Endothelial cell of umbilical vein (primary cell): ENCODE results near the gene GIMAP1. TPM values are rescaled to one million over a fixed set of nuclear protein-coding genes. Genes with fewer than 3 reads are reported as not detected.

Experiments
- BruUV-seq: library from RNA; stranded (reverse); fragments of 400-500 nt; replicated peaks from 2 replicates; lab custom pipeline; 2021; lab: Mats Ljungman, UMichigan
- CTCF ChIA-PET: fragments of 300-600, 350-600 bp; sonication (Branson Sonifier 250); formaldehyde crosslinking; loops from one replicate; lab custom pipeline; 2021; ENCODE audit warnings: antibody characterized with exemption, inconsistent platforms; lab: Charles Lee
- POLR2A ChIA-PET: fragments of 300-600, 350-600 bp; sonication (Branson Sonifier 250); formaldehyde crosslinking; loops from one replicate; lab custom pipeline; 2021; ENCODE audit warnings: antibody characterized with exemption, inconsistent platforms; lab: Charles Lee
- DNase-seq: peaks from one replicate; pipeline ENCODE4 v3.0.0-alpha.2; 2011; ENCODE audit warnings: low read depth, low spot score
- FAIRE-seq: peaks from 2 replicates; lab custom pipeline; 2011; peaks lifted over from hg19 to GRCh38; lab: Jason Lieb, UNC
- H2AFZ ChIP-seq: 2 replicates; pipeline ENCODE4 v1.6.0; 2012; ENCODE audit warnings: low read depth, low read length, control low read depth, inconsistent platforms
- H3K27ac ChIP-seq: 2 replicates; pipeline ENCODE4 v1.5.1; 2011; ENCODE audit warnings: low read depth, mild to moderate bottlenecking, control low read depth, low read length, moderate library complexity; ENCODE audit not compliant: insufficient read depth
- H3K27me3 ChIP-seq, 2 experiments: 2 replicates each; pipeline versions ENCODE4 v1.6.0 to v1.6.1; 2011; ENCODE audit warnings: low read length in 2 of 2, mixed read lengths in 1 of 2; ENCODE audit not compliant: control insufficient read depth in 2 of 2, insufficient read depth in 2 of 2
- H3K36me3 ChIP-seq, 2 experiments: 2 replicates in 1 of 2; 3 replicates in 1 of 2; pipeline ENCODE4 v1.5.1; 2011; ENCODE audit warnings: low read length in 2 of 2, mild to moderate bottlenecking in 1 of 2, moderate library complexity in 1 of 2; ENCODE audit not compliant: control insufficient read depth in 2 of 2, insufficient read depth in 2 of 2; ENCODE audit errors: extremely low read depth in 1 of 2
- H3K4me1 ChIP-seq: 3 replicates; pipeline ENCODE4 v1.5.1; 2011; ENCODE audit warnings: mild to moderate bottlenecking, low read length; ENCODE audit not compliant: control insufficient read depth, insufficient read depth; ENCODE audit errors: extremely low read depth
- H3K4me2 ChIP-seq: 2 replicates; pipeline ENCODE4 v1.6.1; 2011; ENCODE audit warnings: low read length, control low read depth, mixed read lengths; ENCODE audit not compliant: insufficient read depth
- H3K4me3 ChIP-seq, 3 experiments: fragments of 200-600 bp in 1 of 3; sonication (generic), shearing (Covaris generic) in 1 of 3; replicated peaks in 1 of 3; 2 replicates each; pipeline ENCODE4 v1.5.1; 2011 to 2016; ENCODE audit warnings: control low read depth in 3 of 3, low read length in 3 of 3, mild to moderate bottlenecking in 2 of 3, inconsistent platforms in 1 of 3, low read depth in 1 of 3, moderate library complexity in 1 of 3; ENCODE audit not compliant: insufficient read depth in 1 of 3
- H3K79me2 ChIP-seq: 2 replicates; pipeline ENCODE4 v1.6.0; 2012; ENCODE audit warnings: low read length, inconsistent platforms; ENCODE audit not compliant: control insufficient read depth, insufficient read depth
- H3K9ac ChIP-seq: replicated peaks from 2 replicates; pipeline ENCODE3; 2011; ENCODE audit warnings: low read length, control low read depth; ENCODE audit not compliant: insufficient read depth; ENCODE audit errors: extremely low read depth
- H3K9me1 ChIP-seq: replicated peaks from 3 replicates; pipeline ENCODE4 v1.6.0; 2011; ENCODE audit warnings: mild to moderate bottlenecking, low read length; ENCODE audit not compliant: control insufficient read depth, insufficient read depth; ENCODE audit errors: extremely low read depth
- H3K9me3 ChIP-seq: replicated peaks from 2 replicates; pipeline ENCODE4 v1.5.1; 2012; ENCODE audit warnings: low read length, inconsistent platforms; ENCODE audit not compliant: control insufficient read depth, insufficient read depth
- H4K20me1 ChIP-seq: replicated peaks from 2 replicates; pipeline ENCODE3; 2011; ENCODE audit warnings: mild to moderate bottlenecking, low read length; ENCODE audit not compliant: control insufficient read depth, insufficient read depth; ENCODE audit errors: extremely low read depth
- CTCF ChIP-seq, 2 donors: IDR thresholded peaks; 1 replicate in 1 of 2; 2 replicates in 1 of 2; pipeline ENCODE4 v1.5.1; 2011; ENCODE audit warnings: low read length in 2 of 2, mild to moderate bottlenecking in 2 of 2, moderate library complexity in 2 of 2, control low read depth in 1 of 2, inconsistent platforms in 1 of 2, low read depth in 1 of 2; ENCODE audit not compliant: insufficient read depth in 1 of 2; ENCODE audit errors: extremely low read depth in 1 of 2
- EZH2 ChIP-seq: IDR thresholded peaks from 2 replicates; pipeline ENCODE4 v1.6.1; 2012; ENCODE audit warnings: borderline replicate concordance, low read depth, mild to moderate bottlenecking, moderate library complexity, low read length, inconsistent platforms; ENCODE audit not compliant: severe bottlenecking
- FOS ChIP-seq: IDR thresholded peaks from 2 replicates; pipeline ENCODE4 v1.6.1; 2011; ENCODE audit warnings: mild to moderate bottlenecking, low read length, moderate library complexity, borderline replicate concordance; ENCODE audit not compliant: insufficient read depth
- GATA2 ChIP-seq: IDR thresholded peaks from 2 replicates; pipeline ENCODE4 v1.7.0; 2011; ENCODE audit warnings: low read depth, mild to moderate bottlenecking, moderate library complexity, mixed read lengths, low read length; ENCODE audit not compliant: insufficient read length, insufficient read depth
- JUN ChIP-seq: IDR thresholded peaks from 2 replicates; pipeline ENCODE4 v1.6.1; 2011; ENCODE audit warnings: borderline replicate concordance, low read depth; ENCODE audit not compliant: insufficient read length, insufficient read depth
- MAX ChIP-seq: IDR thresholded peaks from 2 replicates; pipeline ENCODE4 v1.6.1; 2011; ENCODE audit not compliant: insufficient read depth, insufficient read length
- MYC ChIP-seq: IDR thresholded peaks from one replicate; pipeline ENCODE4 v1.6.1; 2011; ENCODE audit warnings: mild to moderate bottlenecking, low read depth, low read length
- POLR2A ChIP-seq: IDR thresholded peaks from 2 replicates; pipeline ENCODE4 v1.6.1; 2012; ENCODE audit warnings: low read depth, mild to moderate bottlenecking, control low read depth, low read length
- POLR2AphosphoS5 ChIP-seq: IDR thresholded peaks from 2 replicates; pipeline ENCODE4 v1.6.1; 2012; ENCODE audit warnings: low read depth, mild to moderate bottlenecking, control low read depth, low read length, moderate library complexity; ENCODE audit not compliant: insufficient read depth
- dilution Hi-C: fragments of 300-500 bp; cut with MboI; formaldehyde crosslinking; loops from one replicate; pipeline ENCODE4 v1.15.0; 2019; ENCODE audit warnings: low sequenced_read_pairs; ENCODE audit not compliant: extremely low pct_ligation_motif_present
- intact Hi-C: fragments of 100-400 bp; cut with micrococcal nuclease; formaldehyde crosslinking; loops from one replicate; pipeline ENCODE4 v1.10.0; 2022
- polyA plus RNA-seq, 4 experiments: library from polyadenylated mRNA; depleted of rRNA in 3 of 4; stranded (reverse) in 3 of 4; unstranded in 1 of 4; fragments of >200 nt; gene quantifications; 2 replicates each; pipeline versions ENCODE4 v1.2.1 to v1.2.3, GENCODE V29; 2011 to 2012; ENCODE audit warnings: missing spikeins in 1 of 4
- total RNA-seq: library from RNA; stranded (reverse); gene quantifications from 2 replicates; pipeline ENCODE4 v1.2.3, GENCODE V29; 2021

The GIMAP1 gene
- total and polyA plus RNA-seq, 2 donors (not counting 3 experiments of a cell fraction or from before 2014, with no cell fraction given) = 10.0 to 11.9 TPM

GRCh38 chr7:150722431-150722931, 6.1 kb downstream of the GIMAP1 start:
- Histone ChIP-seq H2AFZ (no peak overlapping the region), H3K4me3 (no peak overlapping the region), H3K79me2 (peaks cover 8% of the 10 kb centered on the region), H3K36me3 (peaks cover 8 to 25% of the 10 kb centered on the region in 2 experiments), H3K4me2 (no peak overlapping the region), H3K27ac (no peak overlapping the region), H3K27me3 (no peaks in the 10 kb centered on the region), H3K4me1 (peaks cover 9% of the 10 kb centered on the region), H3K9me1 (no peaks in the 10 kb centered on the region), H3K9me3 (no peaks in the 10 kb centered on the region), H4K20me1 (no peaks in the 10 kb centered on the region), H3K9ac (no peak overlapping the region)
- DNase-seq (peak; percentile 72), FAIRE-seq (peak; percentile 4)
- POLR2A ChIA-PET = no interaction called here
- CTCF ChIA-PET = interaction anchor here (0.7 to 2.6 kb wide), 7 partner anchors 10 to 275 kb away, joined by 3 to 20 read pairs (median 3); no protein-coding TSS in a partner anchor
- dilution Hi-C loops (no loop called here), intact Hi-C loops (no loop called here)
- no TSS peak for BruUV-seq
- TF ChIP-seq MYC = no peak
- no peak for TF ChIP-seq JUN
- TF ChIP-seq POLR2A = peak; percentile 39
- no peak for TF ChIP-seq EZH2
- no peak for TF ChIP-seq CTCF (IDR thresholded peaks at IDR 0.05; ENCODE audit: extremely low read depth in 1 of 2, insufficient read depth in 1 of 2, low read depth in 1 of 2, low read length in 2 of 2)

- peaks cover 8 to 25% of the 10 kb centered on the region in 2 experiments for H3K36me3 ChIP-seq
- ChIA-PET CTCF (interaction anchor here (0.7 to 2.6 kb wide), 8 partner anchors 9 to 276 kb away, joined by 3 to 20 read pairs (median 3); no protein-coding TSS in a partner anchor), POLR2A (no interaction called here)
- DNase-seq = no peak
- H3K4me3 ChIP-seq = no peak overlapping the region
- no peak for FAIRE-seq
- H3K4me2 ChIP-seq = no peak overlapping the region
- BruUV-seq = no TSS peak
- TF ChIP-seq MAX (no peak), FOS (no peak), GATA2 (no peak), CTCF (IDR thresholded peaks at IDR 0.05; ENCODE audit: extremely low read depth in 1 of 2, insufficient read depth in 1 of 2, low read depth in 1 of 2, low read length in 2 of 2) (no peak), EZH2 (no peak), JUN (no peak), POLR2A (no peak), MYC (no peak), POLR2AphosphoS5 (no peak)
- no peaks in the 10 kb centered on the region for H4K20me1 ChIP-seq
- H3K27me3 ChIP-seq = no peaks in the 10 kb centered on the region
- dilution Hi-C loops (no loop called here), intact Hi-C loops (no loop called here)
- H3K27ac ChIP-seq = no peak overlapping the region
- peaks cover under 1% of the 10 kb centered on the region for H3K79me2 ChIP-seq
- H3K9me3 ChIP-seq = no peaks in the 10 kb centered on the region
- no peaks in the 10 kb centered on the region for H3K9me1 ChIP-seq
- H2AFZ ChIP-seq = no peak overlapping the region
- H3K9ac ChIP-seq = no peak overlapping the region
- peaks cover 2% of the 10 kb centered on the region for H3K4me1 ChIP-seq
These were observed 7.1 kb downstream of the GIMAP1 start for GRCh38 chr7:150723467-150723866.
